Measurements from ENCODE around the gene GALM.
"Not testable (repeated sequence)": the region's sequence is repeated elsewhere in the genome, so short reads cannot be mapped to it uniquely, and the experiment has no call there.

GALM gene

GRCh38 chr2:38683766-38684165 lies 17.9 kb downstream of the GALM start:
- no peak for FAIRE-seq

- no peak for FAIRE-seq
These were observed 19.3 kb downstream of the GALM start for GRCh38 chr2:38685116-38685735.

- FAIRE-seq: no peak
These were observed 24.8 kb downstream of the GALM start for GRCh38 chr2:38690499-38691420.

- FAIRE-seq: no peak
These were observed 26.1 kb downstream of the GALM start for GRCh38 chr2:38691994-38692393.

GRCh38 chr2:38692636-38693318 lies 26.9 kb downstream of the GALM start:
- no peak for FAIRE-seq

- no peak for FAIRE-seq
These were observed 31.4 kb downstream of the GALM start for GRCh38 chr2:38697116-38697840.

GRCh38 chr2:38698467-38699003 lies 32.6 kb downstream of the GALM start:
- no peak for FAIRE-seq

- no peak for FAIRE-seq
These were observed 34.3 kb downstream of the GALM start for GRCh38 chr2:38700113-38700785.

- FAIRE-seq: no peak
These were observed 35.1 kb downstream of the GALM start for GRCh38 chr2:38700881-38701458.

GRCh38 chr2:38701542-38701941 lies 35.6 kb downstream of the GALM start:
- no peak for FAIRE-seq

- no peak for FAIRE-seq
These were observed 36.5 kb downstream of the GALM start for GRCh38 chr2:38702413-38702812.

- FAIRE-seq: not testable (repeated sequence)
These were observed 37.4 kb downstream of the GALM start for GRCh38 chr2:38703336-38703735.

- FAIRE-seq: no peak
These were observed 38.8 kb downstream of the GALM start for GRCh38 chr2:38704664-38705063.

GRCh38 chr2:38706846-38707345 lies 41.0 kb downstream of the GALM start:
- FAIRE-seq: no peak

GRCh38 chr2:38708491-38708890 lies 42.6 kb downstream of the GALM start:
- not testable (repeated sequence) for FAIRE-seq

- FAIRE-seq: no peak
These were observed 43.1 kb downstream of the GALM start for GRCh38 chr2:38708900-38709566.

GRCh38 chr2:38709567-38710194 lies 43.8 kb downstream of the GALM start:
- FAIRE-seq: no peak

GRCh38 chr2:38711558-38711957 lies 45.6 kb downstream of the GALM start:
- FAIRE-seq: no peak

GRCh38 chr2:38712413-38712812 lies 46.5 kb downstream of the GALM start:
- FAIRE-seq: no peak

GRCh38 chr2:38712871-38713270 lies 47.0 kb downstream of the GALM start:
- no peak for FAIRE-seq

Measured in A204.1 (cell line).